ENCODE results near the gene USF1. TPM values are rescaled to one million over a fixed set of nuclear protein-coding genes. Genes with fewer than 3 reads are reported as not detected.

The USF1 gene
- total and polyA plus RNA-seq, 2 experiments from 2014 or later, result 23.8 to 74.8 TPM

DNA sequence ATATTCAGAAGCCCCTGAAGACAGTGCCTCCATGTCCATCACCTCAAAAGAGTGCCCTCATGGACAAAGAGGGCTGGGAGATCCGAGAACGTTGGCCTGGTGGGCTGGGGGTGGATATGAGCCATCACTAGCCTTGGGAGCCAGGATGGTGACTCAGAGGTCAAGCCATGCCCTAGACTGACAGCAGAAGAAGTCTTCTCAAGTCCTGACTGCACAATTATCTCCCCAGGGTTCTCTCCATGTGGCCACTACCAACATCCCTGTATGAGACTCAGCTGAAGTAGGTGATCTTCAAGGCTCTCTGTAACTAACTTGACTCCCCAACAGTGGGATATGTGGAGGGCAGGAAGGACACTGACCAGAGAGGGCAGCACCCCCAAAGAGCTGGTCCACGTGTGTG is 7.1 kb upstream of the USF1 start:
- TF ChIP-seq ZNF331 (CRISPR knock-in tag; IDR thresholded peaks at IDR 0.05; ENCODE audit: low read depth) (no peak), POLR2AphosphoS5 (IDR thresholded peaks at IDR 0.05; ENCODE audit: low read depth) (no peak), CREB1 (CRISPR knock-in tag; IDR thresholded peaks at IDR 0.05; ENCODE audit: low read depth) (no peak), EZH2phosphoT487 (IDR thresholded peaks at IDR 0.05; ENCODE audit: unreplicated experiment) (no peak), NANOG (IDR thresholded peaks at IDR 0.05; ENCODE audit: borderline replicate concordance) (no peak), EZH2 (IDR thresholded peaks at IDR 0.05; ENCODE audit: low read depth, unreplicated experiment) (no peak), ZNF114 (CRISPR knock-in tag; IDR thresholded peaks at IDR 0.05) (no peak), JUNB (IDR thresholded peaks at IDR 0.05; ENCODE audit: unreplicated experiment) (no peak), STAT1 (IDR thresholded peaks at IDR 0.05; ENCODE audit: unreplicated experiment) (no peak)
- TF ChIP-seq, protein P1, sequence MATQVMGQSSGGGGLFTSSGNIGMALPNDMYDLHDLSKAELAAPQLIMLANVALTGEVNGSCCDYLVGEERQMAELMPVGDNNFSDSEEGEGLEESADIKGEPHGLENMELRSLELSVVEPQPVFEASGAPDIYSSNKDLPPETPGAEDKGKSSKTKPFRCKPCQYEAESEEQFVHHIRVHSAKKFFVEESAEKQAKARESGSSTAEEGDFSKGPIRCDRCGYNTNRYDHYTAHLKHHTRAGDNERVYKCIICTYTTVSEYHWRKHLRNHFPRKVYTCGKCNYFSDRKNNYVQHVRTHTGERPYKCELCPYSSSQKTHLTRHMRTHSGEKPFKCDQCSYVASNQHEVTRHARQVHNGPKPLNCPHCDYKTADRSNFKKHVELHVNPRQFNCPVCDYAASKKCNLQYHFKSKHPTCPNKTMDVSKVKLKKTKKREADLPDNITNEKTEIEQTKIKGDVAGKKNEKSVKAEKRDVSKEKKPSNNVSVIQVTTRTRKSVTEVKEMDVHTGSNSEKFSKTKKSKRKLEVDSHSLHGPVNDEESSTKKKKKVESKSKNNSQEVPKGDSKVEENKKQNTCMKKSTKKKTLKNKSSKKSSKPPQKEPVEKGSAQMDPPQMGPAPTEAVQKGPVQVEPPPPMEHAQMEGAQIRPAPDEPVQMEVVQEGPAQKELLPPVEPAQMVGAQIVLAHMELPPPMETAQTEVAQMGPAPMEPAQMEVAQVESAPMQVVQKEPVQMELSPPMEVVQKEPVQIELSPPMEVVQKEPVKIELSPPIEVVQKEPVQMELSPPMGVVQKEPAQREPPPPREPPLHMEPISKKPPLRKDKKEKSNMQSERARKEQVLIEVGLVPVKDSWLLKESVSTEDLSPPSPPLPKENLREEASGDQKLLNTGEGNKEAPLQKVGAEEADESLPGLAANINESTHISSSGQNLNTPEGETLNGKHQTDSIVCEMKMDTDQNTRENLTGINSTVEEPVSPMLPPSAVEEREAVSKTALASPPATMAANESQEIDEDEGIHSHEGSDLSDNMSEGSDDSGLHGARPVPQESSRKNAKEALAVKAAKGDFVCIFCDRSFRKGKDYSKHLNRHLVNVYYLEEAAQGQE (IDR thresholded peaks at IDR 0.05; ENCODE audit: unreplicated experiment), result no peak
- TF ChIP-seq, protein P2, sequence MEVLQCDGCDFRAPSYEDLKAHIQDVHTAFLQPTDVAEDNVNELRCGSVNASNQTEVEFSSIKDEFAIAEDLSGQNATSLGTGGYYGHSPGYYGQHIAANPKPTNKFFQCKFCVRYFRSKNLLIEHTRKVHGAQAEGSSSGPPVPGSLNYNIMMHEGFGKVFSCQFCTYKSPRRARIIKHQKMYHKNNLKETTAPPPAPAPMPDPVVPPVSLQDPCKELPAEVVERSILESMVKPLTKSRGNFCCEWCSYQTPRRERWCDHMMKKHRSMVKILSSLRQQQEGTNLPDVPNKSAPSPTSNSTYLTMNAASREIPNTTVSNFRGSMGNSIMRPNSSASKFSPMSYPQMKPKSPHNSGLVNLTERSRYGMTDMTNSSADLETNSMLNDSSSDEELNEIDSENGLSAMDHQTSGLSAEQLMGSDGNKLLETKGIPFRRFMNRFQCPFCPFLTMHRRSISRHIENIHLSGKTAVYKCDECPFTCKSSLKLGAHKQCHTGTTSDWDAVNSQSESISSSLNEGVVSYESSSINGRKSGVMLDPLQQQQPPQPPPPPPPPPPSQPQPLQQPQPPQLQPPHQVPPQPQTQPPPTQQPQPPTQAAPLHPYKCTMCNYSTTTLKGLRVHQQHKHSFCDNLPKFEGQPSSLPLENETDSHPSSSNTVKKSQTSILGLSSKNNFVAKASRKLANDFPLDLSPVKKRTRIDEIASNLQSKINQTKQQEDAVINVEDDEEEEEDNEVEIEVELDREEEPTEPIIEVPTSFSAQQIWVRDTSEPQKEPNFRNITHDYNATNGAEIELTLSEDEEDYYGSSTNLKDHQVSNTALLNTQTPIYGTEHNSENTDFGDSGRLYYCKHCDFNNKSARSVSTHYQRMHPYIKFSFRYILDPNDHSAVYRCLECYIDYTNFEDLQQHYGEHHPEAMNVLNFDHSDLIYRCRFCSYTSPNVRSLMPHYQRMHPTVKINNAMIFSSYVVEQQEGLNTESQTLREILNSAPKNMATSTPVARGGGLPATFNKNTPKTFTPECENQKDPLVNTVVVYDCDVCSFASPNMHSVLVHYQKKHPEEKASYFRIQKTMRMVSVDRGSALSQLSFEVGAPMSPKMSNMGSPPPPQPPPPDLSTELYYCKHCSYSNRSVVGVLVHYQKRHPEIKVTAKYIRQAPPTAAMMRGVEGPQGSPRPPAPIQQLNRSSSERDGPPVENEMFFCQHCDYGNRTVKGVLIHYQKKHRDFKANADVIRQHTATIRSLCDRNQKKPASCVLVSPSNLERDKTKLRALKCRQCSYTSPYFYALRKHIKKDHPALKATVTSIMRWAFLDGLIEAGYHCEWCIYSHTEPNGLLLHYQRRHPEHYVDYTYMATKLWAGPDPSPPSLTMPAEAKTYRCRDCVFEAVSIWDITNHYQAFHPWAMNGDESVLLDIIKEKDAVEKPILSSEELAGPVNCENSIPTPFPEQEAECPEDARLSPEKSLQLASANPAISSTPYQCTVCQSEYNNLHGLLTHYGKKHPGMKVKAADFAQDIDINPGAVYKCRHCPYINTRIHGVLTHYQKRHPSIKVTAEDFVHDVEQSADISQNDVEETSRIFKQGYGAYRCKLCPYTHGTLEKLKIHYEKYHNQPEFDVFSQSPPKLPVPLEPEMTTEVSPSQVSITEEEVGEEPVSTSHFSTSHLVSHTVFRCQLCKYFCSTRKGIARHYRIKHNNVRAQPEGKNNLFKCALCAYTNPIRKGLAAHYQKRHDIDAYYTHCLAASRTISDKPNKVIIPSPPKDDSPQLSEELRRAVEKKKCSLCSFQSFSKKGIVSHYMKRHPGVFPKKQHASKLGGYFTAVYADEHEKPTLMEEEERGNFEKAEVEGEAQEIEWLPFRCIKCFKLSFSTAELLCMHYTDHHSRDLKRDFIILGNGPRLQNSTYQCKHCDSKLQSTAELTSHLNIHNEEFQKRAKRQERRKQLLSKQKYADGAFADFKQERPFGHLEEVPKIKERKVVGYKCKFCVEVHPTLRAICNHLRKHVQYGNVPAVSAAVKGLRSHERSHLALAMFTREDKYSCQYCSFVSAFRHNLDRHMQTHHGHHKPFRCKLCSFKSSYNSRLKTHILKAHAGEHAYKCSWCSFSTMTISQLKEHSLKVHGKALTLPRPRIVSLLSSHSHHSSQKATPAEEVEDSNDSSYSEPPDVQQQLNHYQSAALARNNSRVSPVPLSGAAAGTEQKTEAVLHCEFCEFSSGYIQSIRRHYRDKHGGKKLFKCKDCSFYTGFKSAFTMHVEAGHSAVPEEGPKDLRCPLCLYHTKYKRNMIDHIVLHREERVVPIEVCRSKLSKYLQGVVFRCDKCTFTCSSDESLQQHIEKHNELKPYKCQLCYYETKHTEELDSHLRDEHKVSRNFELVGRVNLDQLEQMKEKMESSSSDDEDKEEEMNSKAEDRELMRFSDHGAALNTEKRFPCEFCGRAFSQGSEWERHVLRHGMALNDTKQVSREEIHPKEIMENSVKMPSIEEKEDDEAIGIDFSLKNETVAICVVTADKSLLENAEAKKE (CRISPR knock-in tag; IDR thresholded peaks at IDR 0.05), result no peak
- TF ChIP-seq, protein P3, sequence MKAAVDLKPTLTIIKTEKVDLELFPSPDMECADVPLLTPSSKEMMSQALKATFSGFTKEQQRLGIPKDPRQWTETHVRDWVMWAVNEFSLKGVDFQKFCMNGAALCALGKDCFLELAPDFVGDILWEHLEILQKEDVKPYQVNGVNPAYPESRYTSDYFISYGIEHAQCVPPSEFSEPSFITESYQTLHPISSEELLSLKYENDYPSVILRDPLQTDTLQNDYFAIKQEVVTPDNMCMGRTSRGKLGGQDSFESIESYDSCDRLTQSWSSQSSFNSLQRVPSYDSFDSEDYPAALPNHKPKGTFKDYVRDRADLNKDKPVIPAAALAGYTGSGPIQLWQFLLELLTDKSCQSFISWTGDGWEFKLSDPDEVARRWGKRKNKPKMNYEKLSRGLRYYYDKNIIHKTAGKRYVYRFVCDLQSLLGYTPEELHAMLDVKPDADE (IDR thresholded peaks at IDR 0.05), result no peak
- TF ChIP-seq, protein P4, sequence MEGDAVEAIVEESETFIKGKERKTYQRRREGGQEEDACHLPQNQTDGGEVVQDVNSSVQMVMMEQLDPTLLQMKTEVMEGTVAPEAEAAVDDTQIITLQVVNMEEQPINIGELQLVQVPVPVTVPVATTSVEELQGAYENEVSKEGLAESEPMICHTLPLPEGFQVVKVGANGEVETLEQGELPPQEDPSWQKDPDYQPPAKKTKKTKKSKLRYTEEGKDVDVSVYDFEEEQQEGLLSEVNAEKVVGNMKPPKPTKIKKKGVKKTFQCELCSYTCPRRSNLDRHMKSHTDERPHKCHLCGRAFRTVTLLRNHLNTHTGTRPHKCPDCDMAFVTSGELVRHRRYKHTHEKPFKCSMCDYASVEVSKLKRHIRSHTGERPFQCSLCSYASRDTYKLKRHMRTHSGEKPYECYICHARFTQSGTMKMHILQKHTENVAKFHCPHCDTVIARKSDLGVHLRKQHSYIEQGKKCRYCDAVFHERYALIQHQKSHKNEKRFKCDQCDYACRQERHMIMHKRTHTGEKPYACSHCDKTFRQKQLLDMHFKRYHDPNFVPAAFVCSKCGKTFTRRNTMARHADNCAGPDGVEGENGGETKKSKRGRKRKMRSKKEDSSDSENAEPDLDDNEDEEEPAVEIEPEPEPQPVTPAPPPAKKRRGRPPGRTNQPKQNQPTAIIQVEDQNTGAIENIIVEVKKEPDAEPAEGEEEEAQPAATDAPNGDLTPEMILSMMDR (conservative IDR thresholded peaks at IDR 0.05; ENCODE audit: low read depth in 2 of 2), result no peak
- no peaks in the 10 kb centered on the region for H4K20me1 ChIP-seq (replicated peaks; ENCODE audit: insufficient read depth)
- Mint-ChIP-seq H3K27me3 (ENCODE audit: insufficient read depth, low read depth, poor library complexity) (peaks cover 22% of the 10 kb centered on the region), H3K4me3 (no peak overlapping the region), H3K9me3 (peaks cover 19% of the 10 kb centered on the region), H3K36me3 (ENCODE audit: low read depth) (peaks cover 7% of the 10 kb centered on the region), H3K4me1 (no peaks in the 10 kb centered on the region), H3K27ac (no peak overlapping the region)
- H3K4me2 ChIP-seq, result no peak overlapping the region
- no peaks in the 10 kb centered on the region for H3K36me3 ChIP-seq (ENCODE audit: insufficient read depth)
- no peaks in the 10 kb centered on the region for H3F3A ChIP-seq (replicated peaks; ENCODE audit: low read depth)
- H3K9me2 ChIP-seq (ENCODE audit: insufficient read depth), result no peaks in the 10 kb centered on the region; the same call in 1 of the 2 replicates
- no peak for ATAC-seq
- no peak for DNase-seq (ENCODE audit: low spot score)
- no peak overlapping the region for H2AFZ ChIP-seq
- H3K4me3 ChIP-seq, result no peak overlapping the region
- H3K27me3 ChIP-seq (ENCODE audit: insufficient read depth), result no peaks in the 10 kb centered on the region; the same call in 1 of the 2 replicates
- no peaks in the 10 kb centered on the region for H3K79me2 ChIP-seq (replicated peaks; ENCODE audit: insufficient read depth)
- no peak overlapping the region for H3K27ac ChIP-seq (ENCODE audit: low read depth)
- H3K4me1 ChIP-seq (ENCODE audit: insufficient read depth), result no peaks in the 10 kb centered on the region

Data from GM23338 (cell line).